HCT116 (cell line): ENCODE data around the gene ISYNA1. TPM values are rescaled to one million over a fixed set of nuclear protein-coding genes. Genes with fewer than 3 reads are reported as not detected.

Experiments
- ATAC-seq: fragments of 200-7000 bp; cut with Tn5 transposase; 2 replicates; pipeline ENCODE4 v1.9.1; 2020; ENCODE audit warnings: mild to moderate bottlenecking, moderate library complexity
- BruUV-seq: library from RNA; stranded (reverse); fragments of 400-500 nt; replicated peaks from 2 replicates; lab custom pipeline; 2021; lab: Mats Ljungman, UMichigan
- CTCF ChIA-PET: fragments of 300-600 bp; sonication (Branson Sonifier 250); formaldehyde crosslinking; loops from one replicate; lab custom pipeline; 2021; ENCODE audit warnings: antibody characterized with exemption; lab: Charles Lee
- POLR2A ChIA-PET: fragments of 300-600, 350-600 bp; sonication (Branson Sonifier 250); formaldehyde crosslinking; loops from one replicate; lab custom pipeline; 2021; ENCODE audit warnings: antibody characterized with exemption; lab: Charles Lee
- RAD21 ChIA-PET, 2 experiments: fragments of 300-600 bp; sonication (Branson Sonifier 250); formaldehyde crosslinking; loops; one replicate each; lab custom pipeline; 2023; ENCODE audit warnings: low total read pairs in 2 of 2; ENCODE audit not compliant: uncharacterized antibody in 2 of 2, unreplicated experiment in 2 of 2, low non-redundant PET in 1 of 2; lab: Charles Lee
- DNase-seq: peaks from one replicate; pipeline ENCODE4 v3.0.0-alpha.2; 2010; ENCODE audit warnings: low read depth, low spot score
- H2AFZ ChIP-seq: fragments of 200-600 bp; shearing (Covaris generic), sonication (generic); 2 replicates; pipeline ENCODE4 v1.6.1; 2017; ENCODE audit warnings: low read depth, mixed run types, mixed read lengths, antibody characterized with exemption, low read length; ENCODE audit not compliant: poor library complexity, severe bottlenecking
- H3K27ac ChIP-seq: 2 replicates; pipeline ENCODE4 v1.5.1; 2012; ENCODE audit warnings: low read depth, low read length
- H3K27me3 ChIP-seq: fragments of 200-600 bp; sonication (generic); 2 replicates; pipeline ENCODE4 v1.6.1; 2016; ENCODE audit warnings: mixed run types, low read length, mixed read lengths; ENCODE audit not compliant: insufficient read depth
- H3K36me3 ChIP-seq, 2 experiments: fragments of 200-500 bp in 1 of 2; fragments of 200-600 bp in 1 of 2; sonication (Bioruptor generic) in 1 of 2; sonication (generic) in 1 of 2; 2 replicates each; pipeline versions ENCODE4 v1.5.1 to v1.6.1; 2014 to 2016; ENCODE audit warnings: low read length in 2 of 2, inconsistent platforms in 1 of 2, mixed read lengths in 1 of 2, mixed run types in 1 of 2; ENCODE audit not compliant: insufficient read depth in 2 of 2, control insufficient read depth in 1 of 2
- H3K4me1 ChIP-seq, 2 experiments: fragments of 200-600 bp in 1 of 2; sonication (generic) in 1 of 2; 2 replicates each; pipeline versions ENCODE4 v1.5.1 to v1.6.1; 2012 to 2017; ENCODE audit warnings: low read length in 2 of 2, inconsistent platforms in 1 of 2, mild to moderate bottlenecking in 1 of 2, mixed read lengths in 1 of 2, mixed run types in 1 of 2, moderate library complexity in 1 of 2; ENCODE audit not compliant: insufficient read depth in 2 of 2, control insufficient read depth in 1 of 2
- H3K4me2 ChIP-seq: fragments of 200-600 bp; sonication (generic); 2 replicates; pipeline ENCODE4 v1.6.1; 2017; ENCODE audit warnings: mixed run types, low read length, mixed read lengths
- H3K4me3 ChIP-seq, 2 experiments: fragments of 200-600 bp in 1 of 2; sonication (generic) in 1 of 2; replicated peaks in 1 of 2; 2 replicates each; pipeline ENCODE4 v1.5.1; 2011 to 2016; ENCODE audit warnings: low read length in 2 of 2, control low read depth in 1 of 2, low read depth in 1 of 2, mild to moderate bottlenecking in 1 of 2, mixed read lengths in 1 of 2, mixed run types in 1 of 2
- H3K79me2 ChIP-seq: fragments of 200-600 bp; sonication (generic); 2 replicates; pipeline ENCODE4 v1.6.1; 2017; ENCODE audit warnings: mild to moderate bottlenecking, mixed run types, low read length, moderate library complexity, mixed read lengths; ENCODE audit not compliant: insufficient read depth
- H3K9ac ChIP-seq: fragments of 200-600 bp; sonication (generic); 2 replicates; pipeline ENCODE4 v1.6.1; 2016; ENCODE audit warnings: low read length, mixed read lengths
- H3K9me2 ChIP-seq: fragments of 200-600 bp; sonication (generic), shearing (Covaris generic); 2 replicates; pipeline ENCODE4 v1.6.1; 2017; ENCODE audit warnings: mixed run types, mild to moderate bottlenecking, moderate library complexity; ENCODE audit not compliant: insufficient read depth
- H3K9me3 ChIP-seq, 2 experiments: fragments of 200-500 bp in 1 of 2; fragments of 200-600 bp in 1 of 2; sonication (Bioruptor generic) in 1 of 2; sonication (generic) in 1 of 2; 2 replicates each; pipeline ENCODE4 v1.6.1; 2014 to 2017; ENCODE audit warnings: low read length in 2 of 2, mixed read lengths in 2 of 2, inconsistent platforms in 1 of 2, low read depth in 1 of 2, mild to moderate bottlenecking in 1 of 2, mixed run types in 1 of 2, moderate library complexity in 1 of 2; ENCODE audit not compliant: control insufficient read depth in 1 of 2, insufficient read depth in 1 of 2
- H4K20me1 ChIP-seq: fragments of 200-600 bp; sonication (generic), shearing (Covaris generic); 2 replicates; pipeline ENCODE4 v1.6.1; 2017; ENCODE audit warnings: mixed run types, mild to moderate bottlenecking, moderate library complexity; ENCODE audit not compliant: insufficient read depth
- CEBPB ChIP-seq: IDR thresholded peaks from 2 replicates; pipeline ENCODE4 v1.6.1; 2012; ENCODE audit warnings: low read depth
- CTCF ChIP-seq, 3 experiments: fragments of 200-600 bp in 1 of 3; sonication (generic) in 1 of 3; IDR thresholded peaks in 2 of 3; conservative IDR thresholded peaks in 1 of 3; 2 replicates each; pipeline ENCODE4 v1.5.1; 2012 to 2017; ENCODE audit warnings: low read depth in 2 of 3, low read length in 2 of 3, antibody characterized with exemption in 1 of 3, borderline replicate concordance in 1 of 3, control low read depth in 1 of 3, mild to moderate bottlenecking in 1 of 3, mixed read lengths in 1 of 3, mixed run types in 1 of 3, moderate library complexity in 1 of 3; ENCODE audit not compliant: insufficient read depth in 1 of 3
- ELF1 ChIP-seq: IDR thresholded peaks from 2 replicates; pipeline ENCODE4 v1.6.1; 2012; ENCODE audit warnings: low read depth, borderline replicate concordance
- FOSL1 ChIP-seq: IDR thresholded peaks from 2 replicates; pipeline ENCODE4 v1.6.1; 2012; ENCODE audit warnings: low read depth
- JUND ChIP-seq: IDR thresholded peaks from 2 replicates; pipeline ENCODE4 v1.6.1; 2012
- SRF ChIP-seq: IDR thresholded peaks from 2 replicates; pipeline ENCODE4 v1.6.1; 2012; ENCODE audit warnings: low read depth
- TCF7L2 ChIP-seq: IDR thresholded peaks from 2 replicates; pipeline ENCODE4 v1.7.0; 2011; ENCODE audit warnings: borderline replicate concordance, inconsistent platforms; ENCODE audit not compliant: insufficient read depth, insufficient read length; ENCODE audit errors: extremely low read depth
- intact Hi-C: fragments of 100-400 bp; cut with micrococcal nuclease; formaldehyde crosslinking; loops from 2 replicates; pipeline ENCODE4 v1.10.0; 2022
- total RNA-seq: library from RNA; stranded (reverse); gene quantifications from one replicate; pipeline ENCODE4 v1.2.1, GENCODE V29; 2021; ENCODE audit not compliant: unreplicated experiment

The ISYNA1 gene
- total RNA-seq, 1 experiment from 2014 or later = 365 TPM

GRCh38 chr19:18477974-18478373 lies 40.0 kb upstream of the ISYNA1 start:
- no TSS peak for BruUV-seq

GRCh38 chr19:18477042-18477779 lies 39.3 kb upstream of the ISYNA1 start:
- no peak overlapping the region for H3K27ac ChIP-seq

More at GRCh38 chr19:18477974-18478373, 40.0 kb upstream of the ISYNA1 start:
- no peak overlapping the region for H2AFZ ChIP-seq
- TF ChIP-seq FOSL1 = no peak
- no peak for TF ChIP-seq ELF1
- TF ChIP-seq SRF = no peak
- TF ChIP-seq, all 23 proteins: peak for 0
- Histone ChIP-seq H3K9me2 (no peaks in the 10 kb centered on the region), H3K79me2 (peaks cover 94% of the 10 kb centered on the region), H3K4me2 (no peak overlapping the region), H3K9ac (no peak overlapping the region), H3K9me3 (no peaks in the 10 kb centered on the region), H3K36me3 (no peaks in the 10 kb centered on the region; a peak in 1 of 4 replicates), H3K4me1 (peaks cover 12 to 30% of the 10 kb centered on the region in 2 experiments), H3K4me3 (no peak overlapping the region), H3K27ac (no peak overlapping the region; the same call in 1 of the 2 replicates), H4K20me1 (no peaks in the 10 kb centered on the region), H3K27me3 (no peaks in the 10 kb centered on the region)
- POLR2A ChIA-PET = no interaction called here
- intact Hi-C loops = no loop called here
- DNase-seq = no peak
- RAD21 ChIA-PET = no interaction called here
- CTCF ChIA-PET = interaction anchor here (0.6 to 1.7 kb wide), 3 partner anchors 8 to 110 kb away, joined by 3 to 5 read pairs (median 3); no protein-coding TSS in a partner anchor
- ATAC-seq = no peak

More at GRCh38 chr19:18477042-18477779, 39.3 kb upstream of the ISYNA1 start:
- H3K9me3 ChIP-seq = no peaks in the 10 kb centered on the region
- BruUV-seq = no TSS peak
- no peak overlapping the region for H3K4me2 ChIP-seq
- H3K4me1 ChIP-seq = peaks cover 7 to 27% of the 10 kb centered on the region in 2 experiments
- peaks cover 87% of the 10 kb centered on the region for H3K79me2 ChIP-seq
- H2AFZ ChIP-seq = no peak overlapping the region
- intact Hi-C loops = no loop called here
- no peak for TF ChIP-seq TCF7L2
- peak in 2 of 3 experiments; percentile 20 to 23; a peak in 2 of 6 replicates for TF ChIP-seq CTCF (IDR thresholded peaks at IDR 0.05 in 2 of 3, conservative IDR thresholded peaks at IDR 0.05 in 1 of 3; ENCODE audit: borderline replicate concordance in 1 of 3, insufficient read depth in 1 of 3, low read depth in 2 of 3, low read length in 2 of 3)
- no peak for TF ChIP-seq JUND
- no peak for TF ChIP-seq CEBPB
- no peak overlapping the region for H3K4me3 ChIP-seq
- H3K27me3 ChIP-seq = no peaks in the 10 kb centered on the region
- H3K9ac ChIP-seq = no peak overlapping the region
- H3K36me3 ChIP-seq = no peaks in the 10 kb centered on the region; a peak in 1 of 4 replicates
- RAD21 ChIA-PET = no interaction called here
- CTCF ChIA-PET = no interaction called here
- no peaks in the 10 kb centered on the region for H4K20me1 ChIP-seq
- DNase-seq (no peak), ATAC-seq (no peak)
- POLR2A ChIA-PET = no interaction called here
- H3K9me2 ChIP-seq = no peaks in the 10 kb centered on the region
